Kidney tubule cell (primary cell): ENCODE results near the gene SELENOM.
"Not testable (repeated sequence)": the region's sequence is repeated elsewhere in the genome, so short reads cannot be mapped to it uniquely, and the experiment has no call there.

Experiments
- DNase-seq: peaks from one replicate; pipeline ENCODE4 v3.0.0-alpha.2; 2018; ENCODE audit warnings: low spot score

Gene SELENOM

DNA sequence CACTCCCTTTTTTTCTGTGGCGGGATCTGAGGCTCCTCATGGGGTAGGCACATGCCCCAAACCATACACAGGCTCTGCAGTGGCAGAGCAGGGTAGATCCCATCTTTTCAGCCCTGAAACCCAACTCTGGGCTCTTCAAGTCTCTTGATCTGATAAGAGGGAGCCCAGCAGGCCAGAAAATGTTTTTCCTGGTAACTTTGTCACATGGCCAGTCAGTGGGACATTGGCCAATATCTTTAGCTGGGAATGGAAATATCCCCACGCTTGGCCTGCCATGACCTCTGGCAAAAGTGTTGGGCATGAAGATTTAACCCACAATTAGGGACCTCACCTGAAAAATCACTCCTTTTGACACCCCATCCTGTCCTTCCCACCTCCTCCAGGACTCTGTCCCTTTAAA, 23.5 kb upstream of the SELENOM start:
- no peak for DNase-seq

GRCh38 chr22:31128156-31128555, 20.8 kb upstream of the SELENOM start:
- no peak for DNase-seq

- no peak for DNase-seq
These were observed 19.9 kb upstream of the SELENOM start for GRCh38 chr22:31127181-31127772.

DNA sequence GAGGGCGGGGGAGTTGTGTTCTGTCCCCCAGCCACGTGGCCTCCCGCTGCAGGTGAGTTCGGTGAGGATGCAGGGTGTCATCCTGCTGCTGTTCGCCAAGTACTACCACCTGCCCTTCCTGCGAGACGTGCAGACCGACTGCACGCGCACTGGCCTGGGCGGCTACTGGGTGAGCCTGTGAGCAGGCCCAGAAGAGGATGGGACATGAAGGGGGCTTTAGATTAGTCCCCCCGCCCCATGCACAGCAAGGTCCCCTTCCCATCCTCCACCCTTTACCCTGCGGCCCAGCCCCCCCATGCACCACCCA, 19.5 kb upstream of the SELENOM start:
- no peak for DNase-seq

GRCh38 chr22:31126128-31126868, 18.9 kb upstream of the SELENOM start:
- no peak for DNase-seq

- DNase-seq: no peak
These were observed 18.3 kb upstream of the SELENOM start for GRCh38 chr22:31125521-31126117.

- no peak for DNase-seq
These were observed 17.6 kb upstream of the SELENOM start for GRCh38 chr22:31124811-31125465.

DNA sequence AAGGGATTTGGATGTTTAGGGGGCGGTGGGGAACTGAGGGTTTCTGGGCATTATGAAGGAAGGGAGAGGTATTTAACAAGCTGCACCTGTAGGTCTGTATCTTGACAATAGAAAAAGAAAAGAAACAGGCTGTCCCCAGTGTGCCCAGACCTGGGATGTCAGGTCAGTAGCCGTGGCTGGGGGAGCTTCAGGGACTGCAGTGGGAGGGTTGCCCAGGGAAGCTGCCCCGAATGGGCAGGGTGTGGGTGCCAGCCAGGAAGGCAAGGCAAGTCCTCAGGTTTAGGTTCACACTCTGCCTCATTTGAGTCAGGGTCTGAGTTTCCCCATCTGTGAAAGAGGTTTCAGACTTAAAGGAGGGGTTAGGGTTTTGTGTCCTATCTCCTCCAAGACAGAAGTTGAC, 16.9 kb upstream of the SELENOM start:
- no peak for DNase-seq

- no peak for DNase-seq
These were observed 15.9 kb upstream of the SELENOM start for GRCh38 chr22:31123292-31123602.

DNA sequence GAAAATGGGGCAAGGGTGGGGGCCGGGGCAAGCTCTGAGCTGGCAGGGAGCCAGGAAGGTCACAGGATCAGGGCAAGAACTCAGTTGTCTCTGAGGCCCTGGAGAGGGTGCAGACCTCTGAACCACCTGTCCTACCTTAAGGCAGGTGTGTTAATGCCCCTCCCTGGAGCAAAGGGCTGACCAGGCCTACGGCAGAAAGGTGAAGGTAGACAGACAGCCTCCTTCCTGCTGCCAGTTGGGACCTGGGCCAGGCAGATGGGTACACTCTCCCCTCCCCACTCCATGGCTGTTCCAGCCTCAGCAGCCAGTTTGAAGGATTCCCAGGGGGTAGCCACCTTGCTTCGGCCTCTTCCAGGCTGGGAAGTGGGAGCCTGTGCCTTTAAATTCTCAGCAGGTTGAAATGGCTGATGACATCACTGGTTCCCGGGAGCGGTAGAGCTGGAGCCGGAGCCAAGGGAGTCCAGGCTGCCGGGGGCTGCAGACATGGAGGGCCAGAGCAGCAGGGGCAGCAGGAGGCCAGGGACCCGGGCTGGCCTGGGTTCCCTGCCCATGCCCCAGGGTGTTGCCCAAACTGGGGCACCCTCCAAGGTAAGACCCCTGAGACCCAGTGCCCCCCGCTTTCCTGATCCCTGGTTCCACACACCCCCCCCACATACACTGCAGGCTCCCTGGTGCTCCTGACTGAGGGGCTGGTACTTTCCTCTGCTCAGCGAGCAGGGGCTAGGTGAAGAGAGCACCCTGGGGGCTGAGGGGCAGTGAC, 15.3 kb upstream of the SELENOM start, which contains the start of gene INPP5J:
INPP5J (plus strand) TSS at position 435 of the 760 bp plus-strand sequence; CDS start at position 484, 49 bp downstream.
- peak; percentile 64 for DNase-seq

- no peak for DNase-seq
These were observed 14.8 kb upstream of the SELENOM start for GRCh38 chr22:31122196-31122531.

GRCh38 chr22:31121403-31121802, 14.0 kb upstream of the SELENOM start:
- no peak for DNase-seq

GRCh38 chr22:31120642-31121041, 13.3 kb upstream of the SELENOM start:
- no peak for DNase-seq

- DNase-seq: no peak
These were observed 12.9 kb upstream of the SELENOM start for GRCh38 chr22:31120230-31120629.

DNA sequence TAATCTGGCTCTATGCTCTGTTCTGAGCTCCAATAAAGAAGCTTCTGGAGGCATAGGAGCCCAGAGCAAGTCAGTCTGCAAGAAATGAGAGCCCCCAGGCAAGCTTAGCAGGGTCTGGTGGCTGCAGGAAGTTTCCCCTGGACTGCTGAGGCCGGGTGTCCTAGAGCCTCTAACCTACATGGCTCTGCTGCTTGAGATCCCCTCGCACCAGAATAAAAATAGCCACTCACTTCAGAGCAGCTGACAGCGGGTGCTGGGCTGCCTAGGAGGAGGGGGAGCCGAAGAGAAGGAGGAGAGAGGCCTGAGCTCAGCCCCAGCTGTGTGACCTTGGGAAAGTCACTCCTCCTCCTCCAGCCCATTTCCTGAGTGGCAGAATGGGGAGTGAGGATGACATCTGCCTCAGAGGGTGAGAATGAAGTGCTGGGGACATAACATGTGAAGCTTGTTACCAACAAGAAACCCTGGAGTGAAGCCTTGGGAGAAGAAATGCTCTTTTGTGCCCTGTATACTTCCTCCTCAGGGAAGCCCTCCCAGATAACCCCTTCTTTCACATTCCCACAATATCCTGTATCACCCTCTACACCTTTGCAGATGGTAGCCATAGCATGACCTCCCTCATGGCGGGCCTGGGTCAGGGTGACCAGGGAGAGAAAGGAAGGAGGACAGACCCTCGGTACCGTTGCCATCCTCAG, 11.8 kb upstream of the SELENOM start:
- DNase-seq: no peak

- DNase-seq: no peak
These were observed 10.9 kb upstream of the SELENOM start for GRCh38 chr22:31118046-31118820.

- not testable (repeated sequence) for DNase-seq
These were observed 5.3 kb upstream of the SELENOM start for GRCh38 chr22:31112547-31113091.

DNA sequence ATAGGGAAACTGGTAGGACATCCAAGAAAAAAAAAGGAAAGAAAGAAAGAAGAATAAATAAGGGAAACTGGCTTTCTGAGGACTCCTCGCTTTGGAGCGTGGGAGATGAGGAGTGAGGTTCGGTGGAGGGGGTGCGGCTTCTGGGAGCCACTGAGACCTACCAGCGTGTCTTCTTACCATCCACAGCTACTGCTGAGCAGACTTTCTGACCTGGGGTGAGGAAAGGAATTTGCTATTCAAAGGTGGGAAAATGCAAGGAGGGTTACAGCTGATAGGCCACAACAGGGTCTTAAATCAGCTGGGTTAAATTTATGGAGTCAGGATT, 488 bp upstream of the SELENOM start:
- no peak for DNase-seq

- DNase-seq: peak; percentile 29
These were observed 614 bp downstream of the SELENOM start for GRCh38 chr22:31106731-31107177.

- peak; percentile 40 for DNase-seq
These were observed 1.3 kb downstream of the SELENOM start for GRCh38 chr22:31106001-31106571.
